Measurements from ENCODE around the gene CFLAR.
A peak's percentile ranks its signal among the peaks of the same experiment; 100 is the strongest.
"Not testable (repeated sequence)": the region's sequence is repeated elsewhere in the genome, so short reads cannot be mapped to it uniquely, and the experiment has no call there.

CFLAR gene

GRCh38 chr2:201111096-201111495, 4.9 kb upstream of the CFLAR start:
- ATAC-seq (no peak), DNase-seq (no peak)
- Mint-ChIP-seq H3K4me3 (no peak overlapping the region), H3K4me1 (peaks cover 27% of the 10 kb centered on the region), H3K27ac (no peak overlapping the region), H3K27me3 (no peaks in the 10 kb centered on the region), H3K36me3 (ENCODE audit: low read depth) (peaks cover 2% of the 10 kb centered on the region), H3K9me3 (no peaks in the 10 kb centered on the region)

- peak overlapping the region; percentile 99 for H3K27ac Mint-ChIP-seq
These were observed 1.6 kb upstream of the CFLAR start for GRCh38 chr2:201114350-201114749.

GRCh38 chr2:201114846-201115245, 1.1 kb upstream of the CFLAR start:
- peak overlapping the region; percentile 99 for H3K27ac Mint-ChIP-seq
- H3K4me3 Mint-ChIP-seq = peak overlapping the region; percentile 98
- no peak for DNase-seq
- no peak for ATAC-seq
- peaks cover 2% of the 10 kb centered on the region for H3K36me3 Mint-ChIP-seq (ENCODE audit: low read depth)
- no peaks in the 10 kb centered on the region for H3K27me3 Mint-ChIP-seq
- peaks cover 35% of the 10 kb centered on the region for H3K4me1 Mint-ChIP-seq
- H3K9me3 Mint-ChIP-seq = no peaks in the 10 kb centered on the region

More at GRCh38 chr2:201114350-201114749, 1.6 kb upstream of the CFLAR start:
- Mint-ChIP-seq H3K4me1 (peaks cover 35% of the 10 kb centered on the region), H3K27me3 (no peaks in the 10 kb centered on the region), H3K36me3 (ENCODE audit: low read depth) (peaks cover 2% of the 10 kb centered on the region), H3K9me3 (no peaks in the 10 kb centered on the region), H3K4me3 (peak overlapping the region; percentile 98)
- DNase-seq (no peak), ATAC-seq (no peak)

GRCh38 chr2:201116959-201117734, 1.2 kb downstream of the CFLAR start:
- H3K27me3 Mint-ChIP-seq = no peaks in the 10 kb centered on the region
- DNase-seq = peak; percentile 26

GRCh38 chr2:201117735-201118094, 1.8 kb downstream of the CFLAR start:
- ATAC-seq = peak; percentile 1

More at GRCh38 chr2:201116959-201117734, 1.2 kb downstream of the CFLAR start:
- ATAC-seq = peak; percentile 45
- H3K27ac Mint-ChIP-seq = peak overlapping the region; percentile 99
- H3K36me3 Mint-ChIP-seq (ENCODE audit: low read depth) = peaks cover 18% of the 10 kb centered on the region
- H3K4me1 Mint-ChIP-seq = peaks cover 48% of the 10 kb centered on the region
- H3K9me3 Mint-ChIP-seq = no peaks in the 10 kb centered on the region
- H3K4me3 Mint-ChIP-seq = peak overlapping the region; percentile 98

GRCh38 chr2:201118121-201118960, 2.4 kb downstream of the CFLAR start:
- Mint-ChIP-seq H3K36me3 (ENCODE audit: low read depth) (peaks cover 27% of the 10 kb centered on the region), H3K27ac (peak overlapping the region; percentile 99), H3K4me3 (peak overlapping the region; percentile 98), H3K9me3 (no peaks in the 10 kb centered on the region), H3K4me1 (peaks cover 56% of the 10 kb centered on the region), H3K27me3 (no peaks in the 10 kb centered on the region)
- ATAC-seq (peak; percentile 48), DNase-seq (peak; percentile 87)

More at GRCh38 chr2:201117735-201118094, 1.8 kb downstream of the CFLAR start:
- not testable (repeated sequence) for H3K9me3 Mint-ChIP-seq, H3K27me3 Mint-ChIP-seq
- peak; percentile 48 for DNase-seq
- H3K36me3 Mint-ChIP-seq (ENCODE audit: low read depth) = peaks cover 23% of the 10 kb centered on the region
- H3K4me3 Mint-ChIP-seq = peak overlapping the region; percentile 98
- peaks cover 51% of the 10 kb centered on the region for H3K4me1 Mint-ChIP-seq
- peak overlapping the region; percentile 99 for H3K27ac Mint-ChIP-seq

- Mint-ChIP-seq H3K27me3 (no peaks in the 10 kb centered on the region), H3K36me3 (ENCODE audit: low read depth) (peaks cover 34% of the 10 kb centered on the region), H3K27ac (peak overlapping the region; percentile 99), H3K4me3 (peak overlapping the region; percentile 98), H3K4me1 (peaks cover 60% of the 10 kb centered on the region), H3K9me3 (no peaks in the 10 kb centered on the region)
- ATAC-seq (peak; percentile 1), DNase-seq (peak; percentile 30)
These were observed 3.2 kb downstream of the CFLAR start for GRCh38 chr2:201118961-201119854.

GRCh38 chr2:201122276-201122675, 6.3 kb downstream of the CFLAR start:
- no peaks in the 10 kb centered on the region for H3K9me3 Mint-ChIP-seq
- no peak for DNase-seq
- peak overlapping the region; percentile 98 for H3K4me3 Mint-ChIP-seq
- no peaks in the 10 kb centered on the region for H3K27me3 Mint-ChIP-seq
- no peak for ATAC-seq
- peaks cover 67% of the 10 kb centered on the region for H3K4me1 Mint-ChIP-seq
- H3K27ac Mint-ChIP-seq = peak overlapping the region; percentile 72
- peaks cover 40% of the 10 kb centered on the region for H3K36me3 Mint-ChIP-seq (ENCODE audit: low read depth)

- no peaks in the 10 kb centered on the region for H3K27me3 Mint-ChIP-seq
- peaks cover 79% of the 10 kb centered on the region for H3K4me1 Mint-ChIP-seq
- peak overlapping the region; percentile 96 for H3K27ac Mint-ChIP-seq
- H3K36me3 Mint-ChIP-seq (ENCODE audit: low read depth) = peaks cover 45% of the 10 kb centered on the region
- no peaks in the 10 kb centered on the region for H3K9me3 Mint-ChIP-seq
- ATAC-seq (peak; percentile 27), DNase-seq (no peak)
- peak overlapping the region; percentile 98 for H3K4me3 Mint-ChIP-seq
These were observed 10.6 kb downstream of the CFLAR start for GRCh38 chr2:201126308-201127151.

GRCh38 chr2:201127152-201127511, 11.2 kb downstream of the CFLAR start:
- no peak for DNase-seq
- H3K4me3 Mint-ChIP-seq = peak overlapping the region; percentile 98
- H3K9me3 Mint-ChIP-seq = no peaks in the 10 kb centered on the region
- no peak for ATAC-seq
- no peaks in the 10 kb centered on the region for H3K27me3 Mint-ChIP-seq
- peaks cover 76% of the 10 kb centered on the region for H3K4me1 Mint-ChIP-seq
- H3K36me3 Mint-ChIP-seq (ENCODE audit: low read depth) = peaks cover 45% of the 10 kb centered on the region
- H3K27ac Mint-ChIP-seq = peak overlapping the region; percentile 96

- DNase-seq (peak; percentile 50), ATAC-seq (peak; percentile 57)
- Mint-ChIP-seq H3K9me3 (no peaks in the 10 kb centered on the region), H3K4me3 (peak overlapping the region; percentile 98), H3K27ac (peak overlapping the region; percentile 96), H3K4me1 (peaks cover 74% of the 10 kb centered on the region), H3K27me3 (no peaks in the 10 kb centered on the region), H3K36me3 (ENCODE audit: low read depth) (peaks cover 43% of the 10 kb centered on the region)
These were observed 11.6 kb downstream of the CFLAR start for GRCh38 chr2:201127570-201127969.

- DNase-seq (no peak), ATAC-seq (no peak)
- H3K9me3 Mint-ChIP-seq = no peaks in the 10 kb centered on the region
- peak overlapping the region; percentile 96 for H3K27ac Mint-ChIP-seq
- no peaks in the 10 kb centered on the region for H3K27me3 Mint-ChIP-seq
- peak overlapping the region; percentile 98 for H3K4me3 Mint-ChIP-seq
- H3K36me3 Mint-ChIP-seq (ENCODE audit: low read depth) = peaks cover 46% of the 10 kb centered on the region
- H3K4me1 Mint-ChIP-seq = peaks cover 74% of the 10 kb centered on the region
These were observed 12.1 kb downstream of the CFLAR start for GRCh38 chr2:201128033-201128432.

GRCh38 chr2:201128933-201129505, 13.1 kb downstream of the CFLAR start:
- H3K36me3 Mint-ChIP-seq (ENCODE audit: low read depth) = peaks cover 47% of the 10 kb centered on the region
- H3K27me3 Mint-ChIP-seq = no peaks in the 10 kb centered on the region
- H3K27ac Mint-ChIP-seq = peak overlapping the region; percentile 96
- peaks cover 74% of the 10 kb centered on the region for H3K4me1 Mint-ChIP-seq
- no peaks in the 10 kb centered on the region for H3K9me3 Mint-ChIP-seq
- DNase-seq (peak; percentile 53), ATAC-seq (peak; percentile 13)
- H3K4me3 Mint-ChIP-seq = peak overlapping the region; percentile 95

All from activated naive CD8-positive, alpha-beta T cell treated with anti-CD3 and anti-CD28 coated beads, Interleukin-2, amount 50 U/mL, for 24 hours (primary cell).